Measurements from ENCODE around the gene HLCS.
A peak's percentile ranks its signal among the peaks of the same experiment; 100 is the strongest.

HLCS gene

DNA sequence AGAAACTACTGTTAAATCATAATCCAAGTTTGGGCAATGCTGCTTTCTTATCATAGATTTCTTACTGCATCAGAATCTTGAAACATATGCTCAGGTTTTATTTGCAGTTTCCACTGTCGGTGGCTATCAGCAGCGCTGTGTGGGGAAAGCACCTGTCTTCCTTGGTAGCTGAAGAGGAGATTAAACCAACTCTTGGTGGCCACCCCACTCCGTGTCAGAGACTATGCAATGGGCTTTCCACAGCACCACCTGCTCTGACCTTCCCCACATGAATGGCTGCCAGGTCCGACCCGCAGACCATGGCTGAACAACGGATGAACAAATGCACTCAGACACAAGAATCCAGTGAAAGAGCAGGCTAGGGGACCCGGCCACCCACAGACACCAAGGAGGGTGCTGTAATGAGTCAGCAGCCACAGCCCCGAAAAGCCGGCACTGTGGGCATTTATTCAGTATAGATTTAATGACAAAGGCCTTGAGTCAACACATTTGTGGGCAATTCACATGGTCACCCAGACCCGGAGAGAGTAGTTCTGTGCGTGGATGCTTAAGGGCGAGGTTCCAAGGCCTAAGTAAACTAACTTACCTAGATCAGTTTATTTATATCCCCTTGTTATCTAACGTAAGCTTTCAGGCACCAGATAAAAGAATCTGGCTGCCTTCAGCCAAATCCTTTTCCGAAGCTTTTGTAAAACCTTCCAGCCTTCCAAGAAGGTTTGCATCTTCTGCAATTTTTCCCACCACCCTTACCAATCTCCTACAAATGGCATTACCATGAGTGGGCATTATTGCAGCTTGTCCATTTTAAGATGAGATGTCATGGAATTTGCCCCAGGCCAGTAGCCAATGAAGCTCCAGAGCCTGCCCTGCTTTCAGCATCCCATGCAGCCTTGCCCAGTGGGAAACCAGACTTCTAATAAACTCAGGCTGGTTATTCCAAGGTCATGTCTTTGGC, 82.7 kb downstream of the HLCS start:
- no peak for DNase-seq

DNA sequence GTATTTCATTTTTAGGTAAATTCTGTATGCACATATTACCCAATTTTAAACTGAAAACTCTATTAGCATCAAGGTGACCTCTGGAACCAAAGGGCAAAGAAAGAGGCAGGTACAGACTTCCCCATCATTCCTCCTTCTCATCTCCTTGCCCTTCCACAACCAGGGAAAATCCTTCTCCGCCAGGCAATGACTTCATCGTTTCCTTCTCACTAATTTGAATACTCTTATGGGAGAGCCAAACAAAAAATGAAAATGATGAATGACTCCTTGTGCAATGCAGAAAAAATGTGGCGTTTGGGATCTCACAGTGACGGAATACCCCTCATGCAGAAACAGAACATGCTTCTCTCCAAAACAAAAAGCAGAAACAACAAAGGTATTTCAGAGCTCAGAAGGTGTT, 83.7 kb downstream of the HLCS start:
- no peak for DNase-seq

DNA sequence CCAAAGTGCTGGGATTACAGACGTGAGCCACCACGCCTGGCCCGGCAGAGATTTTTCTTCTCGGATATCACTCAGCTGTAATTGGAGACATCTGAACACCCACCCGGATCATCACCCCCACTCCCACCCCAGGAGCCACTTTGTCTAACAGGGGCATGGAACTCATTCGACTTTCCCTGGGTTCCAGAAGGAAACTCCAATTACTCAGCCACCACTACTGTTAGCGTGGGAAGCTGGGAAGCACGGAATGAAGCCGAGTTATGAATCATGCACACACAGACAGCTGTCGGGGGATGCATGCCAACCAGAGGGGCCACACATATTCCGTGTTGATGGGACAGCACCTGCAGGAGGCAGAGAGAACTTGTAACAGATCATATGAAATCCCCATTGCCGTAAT, 85.2 kb downstream of the HLCS start:
- peak in 24 of 58 donors; percentile 1 to 51 (median 18) for DNase-seq

DNA sequence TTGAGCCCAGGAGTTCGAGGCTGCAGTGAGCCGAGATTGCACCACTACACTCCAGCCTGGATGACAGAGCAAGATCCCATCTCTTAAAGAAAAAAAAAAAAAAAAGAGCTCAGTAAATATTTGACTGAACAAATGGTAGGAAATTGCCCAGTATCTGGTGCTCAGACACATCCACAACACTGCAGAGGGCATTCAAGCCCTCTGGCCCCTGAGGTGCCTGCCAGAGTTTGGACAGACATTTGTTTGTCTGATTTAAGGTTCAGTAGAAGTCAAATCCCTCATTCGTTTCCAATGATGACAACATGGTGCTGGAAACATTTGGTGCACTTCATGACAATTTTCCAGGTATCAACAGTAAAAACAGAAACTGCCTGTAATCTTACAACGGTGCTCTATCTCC, 86.6 kb downstream of the HLCS start:
- no peak for DNase-seq

DNA sequence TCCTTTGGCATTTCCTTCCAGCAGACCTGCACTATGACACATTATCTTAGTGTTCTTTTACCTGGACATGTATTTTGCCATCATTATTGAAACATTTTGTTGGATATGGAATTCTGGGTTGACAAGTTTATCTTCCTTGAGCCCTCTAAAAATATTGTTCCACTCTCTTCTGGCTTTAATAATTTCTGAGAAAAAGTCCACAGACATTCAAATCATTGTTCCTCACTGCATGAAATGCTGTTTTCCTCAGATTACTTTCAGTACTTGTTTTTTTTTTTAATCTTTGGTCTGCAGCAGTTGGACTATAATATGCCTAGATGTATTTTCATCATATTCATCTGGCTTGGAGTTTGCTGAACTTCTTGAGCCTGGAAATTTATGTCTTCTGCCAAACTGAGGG, 88.7 kb downstream of the HLCS start:
- no peak for DNase-seq

DNA sequence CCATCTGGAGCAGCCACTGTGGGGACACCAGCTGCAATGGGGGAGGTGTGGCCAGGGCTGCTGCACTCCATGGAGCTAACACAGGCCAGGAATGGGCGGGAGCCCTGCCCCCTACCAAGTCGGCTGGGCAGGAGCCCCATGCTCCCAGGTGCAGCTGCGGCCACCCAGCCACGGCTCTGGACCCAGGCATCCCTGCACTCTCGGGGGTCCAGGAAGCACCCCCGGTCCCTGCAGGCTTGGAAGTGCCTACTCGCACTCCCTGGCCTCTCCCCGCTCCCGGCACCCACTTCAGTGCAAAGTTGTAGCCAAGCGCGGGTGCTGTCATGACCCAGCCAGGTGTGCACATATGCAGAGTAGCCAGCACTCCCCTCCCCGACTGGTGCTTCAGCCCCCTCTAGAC, 91.8 kb downstream of the HLCS start:
- no peak for DNase-seq

DNA sequence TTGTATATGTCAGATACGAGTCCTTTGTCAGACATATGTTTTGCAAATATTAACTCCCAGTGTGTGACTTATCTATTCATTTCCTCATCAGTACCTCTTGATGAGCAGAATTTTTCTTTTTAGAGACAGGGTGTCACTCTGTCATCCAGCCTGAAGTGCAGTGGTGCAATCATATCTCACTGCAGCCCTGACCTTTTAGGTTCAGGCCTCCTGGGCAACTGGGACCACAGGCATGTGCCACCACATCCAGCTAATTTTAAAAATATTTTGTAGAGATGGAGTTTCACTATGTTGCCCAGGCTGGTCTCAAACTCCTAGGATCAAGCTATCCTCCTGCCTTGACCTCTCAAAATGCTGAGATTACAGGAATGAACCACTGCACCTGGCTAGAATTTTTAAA, 93.0 kb downstream of the HLCS start:
- DNase-seq: no peak

DNA sequence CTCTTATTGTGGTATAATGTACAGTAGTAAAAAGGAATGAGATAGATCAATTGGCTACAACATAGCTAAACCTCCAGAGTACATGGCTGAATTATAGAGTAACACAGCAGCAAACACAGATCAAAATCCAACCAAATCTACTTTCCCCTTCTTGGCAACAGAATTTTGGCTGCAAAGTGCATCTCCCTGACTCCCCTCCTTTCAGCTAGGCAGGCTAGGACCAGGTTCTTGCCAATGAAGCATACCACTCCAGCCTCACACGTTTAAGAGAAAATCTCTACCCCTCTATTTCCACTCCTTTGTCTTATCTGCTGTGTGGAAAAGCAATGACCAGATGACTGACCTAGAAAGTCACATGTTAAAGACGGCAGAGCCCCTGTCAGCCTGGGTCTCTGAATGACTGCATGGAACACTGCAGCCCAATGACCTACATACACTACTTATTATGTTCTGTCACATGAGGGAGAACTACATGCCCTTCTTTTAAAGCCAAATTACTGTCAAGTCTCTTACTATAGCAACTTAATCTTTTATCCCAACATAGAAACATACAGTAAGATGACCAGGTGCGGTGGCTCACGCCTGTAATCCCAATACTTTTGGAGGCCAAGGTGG, 99.1 kb downstream of the HLCS start:
- no peak for DNase-seq

DNA sequence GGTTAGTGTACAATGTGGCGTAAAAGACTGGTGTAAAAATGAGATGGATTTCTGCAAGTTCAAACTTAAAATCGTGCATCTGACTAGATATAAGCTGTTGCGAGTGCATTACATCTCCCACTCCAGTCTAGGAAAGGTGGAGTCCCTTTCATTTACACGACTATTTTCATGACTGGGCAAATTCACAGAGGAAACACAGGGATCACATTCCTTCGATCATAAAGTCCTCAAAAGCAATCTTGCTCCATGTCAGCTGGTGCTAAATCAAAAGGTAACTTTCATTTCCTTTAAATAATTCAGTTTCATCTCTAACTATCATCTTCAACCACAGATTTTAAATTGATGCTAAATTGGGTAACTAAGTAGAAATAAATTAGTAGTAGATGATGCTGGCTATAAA, 100.0 kb downstream of the HLCS start:
- no peak for DNase-seq

DNA sequence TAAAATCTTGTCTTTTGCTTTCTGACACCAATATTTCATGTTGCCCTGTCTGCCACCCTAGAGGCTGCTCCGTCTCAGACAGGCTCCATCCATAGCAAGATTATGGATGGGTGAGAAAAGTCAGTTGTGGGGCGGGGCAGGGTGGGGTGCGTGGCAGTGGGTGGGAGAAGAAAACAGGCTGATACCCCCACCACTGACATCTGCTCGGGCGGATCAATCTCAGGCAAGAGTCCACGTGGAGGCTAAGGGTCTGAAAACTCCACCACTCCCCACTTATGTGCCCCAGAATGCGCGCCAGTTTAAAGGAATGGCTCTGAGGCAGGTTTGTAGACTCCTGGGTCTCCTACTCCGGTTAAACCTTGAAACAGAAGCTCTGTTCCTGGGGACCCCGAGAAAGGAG, 101.5 kb downstream of the HLCS start:
- DNase-seq: no peak

DNA sequence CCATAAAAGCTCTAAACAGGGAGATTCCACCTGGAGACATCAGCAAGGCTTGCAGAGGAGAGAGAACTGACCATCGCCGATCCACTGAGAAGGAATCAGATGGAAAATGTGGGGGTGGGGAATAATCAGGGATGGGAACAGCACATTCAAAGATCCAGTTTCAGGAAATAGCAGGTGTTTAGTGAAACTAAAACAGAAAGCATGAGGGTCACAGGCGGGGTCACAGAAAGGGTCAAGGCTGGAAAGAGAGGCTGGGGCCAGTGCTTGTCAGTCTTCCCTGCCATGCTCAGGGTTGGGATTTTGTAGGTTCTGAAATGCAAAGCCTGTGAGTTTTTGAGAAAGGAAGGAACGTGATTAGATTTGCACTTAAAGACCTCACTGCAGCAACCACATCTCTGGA, 103.2 kb downstream of the HLCS start:
- DNase-seq: no peak

DNA sequence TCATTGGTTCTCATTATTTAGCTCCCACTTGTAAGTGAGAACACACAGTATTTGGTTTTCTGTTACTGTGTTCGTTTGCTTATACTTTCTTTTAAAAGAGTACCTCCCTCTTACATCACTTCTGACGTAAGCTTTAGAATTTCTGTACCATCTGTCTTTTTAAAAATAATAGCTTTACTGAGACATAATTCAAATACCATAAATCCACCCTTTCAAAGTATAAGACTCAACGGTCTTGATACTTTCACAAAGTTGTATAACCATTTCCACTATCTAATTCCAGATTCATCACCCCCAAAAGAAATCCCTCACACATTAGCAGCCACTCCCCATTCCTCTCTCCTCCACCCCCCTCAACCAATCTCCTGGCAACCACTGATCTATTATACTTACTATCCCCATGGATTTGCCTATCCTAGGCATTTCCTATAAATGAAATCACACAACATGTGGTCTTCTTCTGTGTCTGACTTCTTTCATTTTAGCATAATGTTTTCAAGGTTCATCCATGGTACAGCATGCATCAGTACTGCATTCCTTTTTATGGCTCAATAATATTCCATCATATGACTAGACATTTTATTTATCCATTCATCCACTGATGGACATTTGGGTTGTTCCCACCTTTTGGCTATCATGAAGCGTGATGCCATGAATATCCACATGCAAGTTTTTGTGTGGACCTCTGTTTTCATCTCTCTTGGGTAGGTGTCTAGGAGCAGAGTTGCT, 104.7 kb downstream of the HLCS start:
- no peak for DNase-seq

DNA sequence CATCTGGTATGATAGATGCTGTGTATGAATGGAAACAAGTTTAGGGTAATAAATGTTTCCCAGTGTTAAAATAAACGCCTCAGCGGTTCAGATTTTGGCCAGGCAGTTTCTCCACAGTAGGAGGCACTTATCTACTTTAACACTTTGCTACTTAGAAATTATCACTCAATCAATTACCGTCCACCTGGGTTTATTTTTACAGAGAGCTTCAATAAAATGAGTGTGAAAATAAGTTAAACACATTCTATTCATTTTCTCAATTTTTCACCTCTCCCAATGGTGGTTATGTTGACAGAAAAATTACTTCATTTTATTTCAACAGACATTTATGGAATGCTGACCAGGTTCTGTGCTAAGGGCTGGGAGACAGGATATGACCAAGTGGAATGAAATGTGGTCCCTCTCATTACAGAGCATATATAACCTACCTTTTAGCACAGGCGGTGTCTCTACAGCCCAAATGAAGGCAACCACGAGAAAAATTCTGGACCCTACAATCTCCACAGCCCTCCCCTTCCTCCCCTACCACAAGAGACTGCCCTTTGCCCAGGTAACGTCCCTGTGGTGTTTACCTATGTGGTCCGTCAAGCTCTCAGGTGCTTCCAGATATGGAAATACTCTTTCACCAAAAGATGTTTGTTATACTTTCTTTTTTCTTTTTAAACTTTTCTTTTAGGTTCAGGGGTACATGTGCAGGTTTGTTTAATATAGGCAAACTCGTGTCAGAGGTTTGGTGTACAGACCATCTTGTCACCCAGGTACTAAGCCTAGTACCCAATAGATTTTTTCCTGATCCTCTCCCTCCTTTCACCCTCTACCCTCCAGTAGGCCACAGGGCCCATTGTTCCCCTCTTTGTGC, 105.5 kb downstream of the HLCS start:
- no peak for DNase-seq

DNA sequence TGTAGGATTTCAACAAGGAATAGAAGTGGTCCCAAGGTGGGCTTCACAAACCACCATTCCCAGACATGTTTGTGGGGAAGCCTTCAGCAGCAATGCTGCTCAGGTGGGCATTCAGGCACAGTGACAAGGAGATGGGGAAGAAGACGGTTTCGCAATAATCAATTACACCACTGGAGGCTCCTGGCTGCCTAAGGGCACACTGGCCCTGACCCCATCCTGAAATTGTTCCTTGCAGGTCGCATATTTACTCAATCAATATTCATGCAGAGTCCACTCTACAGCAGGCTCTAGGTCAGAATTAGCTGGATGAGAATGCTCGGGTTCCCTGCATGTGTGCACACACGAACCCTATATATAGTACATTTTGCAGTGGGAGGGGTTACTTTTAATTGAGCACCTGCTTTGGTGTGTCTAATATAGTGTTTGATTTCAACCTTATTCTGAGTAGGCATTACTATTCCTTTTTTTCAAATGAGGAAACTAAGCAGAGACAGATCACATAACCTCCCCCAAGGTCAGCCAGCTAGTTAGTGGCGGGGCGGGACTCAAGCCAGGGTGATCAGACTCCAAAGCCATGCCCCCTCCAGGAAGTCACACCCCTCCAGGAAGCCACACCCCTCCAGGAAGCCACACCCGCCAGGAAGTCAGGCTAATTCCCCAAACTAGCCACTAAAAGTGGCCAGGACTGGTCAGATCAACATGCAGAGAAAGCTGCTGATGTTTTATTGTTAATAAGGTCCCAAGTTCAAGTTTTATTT, 106.5 kb downstream of the HLCS start:
- DNase-seq: no peak

DNA sequence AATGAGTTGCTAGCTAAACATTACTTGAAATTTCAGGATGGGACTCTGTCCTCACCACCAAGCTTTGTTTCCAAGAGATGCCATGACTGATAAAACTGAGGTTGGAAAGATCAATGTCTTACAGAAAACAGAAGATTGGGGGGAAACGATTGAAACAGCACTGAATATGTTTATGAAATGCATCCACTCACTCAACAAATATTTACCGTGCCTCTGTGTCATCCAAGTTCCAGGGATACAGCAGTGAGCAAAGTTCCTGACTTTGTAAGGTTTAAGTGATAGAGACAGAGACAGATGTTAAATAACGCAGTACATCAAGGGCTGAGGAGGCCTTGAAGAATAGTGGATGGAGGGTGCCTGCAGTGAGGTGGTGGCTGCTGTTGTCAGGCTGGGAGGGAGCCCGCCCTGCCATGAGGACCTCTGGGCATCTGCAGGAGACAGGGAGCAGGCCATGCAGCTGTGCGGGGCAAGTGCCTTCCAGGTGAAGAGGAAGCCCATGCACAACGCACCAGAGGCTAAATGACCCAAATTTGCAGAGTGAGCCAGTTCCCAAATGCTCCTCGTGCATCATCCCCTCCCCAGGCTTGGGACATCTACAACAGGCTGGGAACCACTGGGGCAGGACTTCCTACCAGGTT, 108.0 kb downstream of the HLCS start:
- no peak for DNase-seq

DNA sequence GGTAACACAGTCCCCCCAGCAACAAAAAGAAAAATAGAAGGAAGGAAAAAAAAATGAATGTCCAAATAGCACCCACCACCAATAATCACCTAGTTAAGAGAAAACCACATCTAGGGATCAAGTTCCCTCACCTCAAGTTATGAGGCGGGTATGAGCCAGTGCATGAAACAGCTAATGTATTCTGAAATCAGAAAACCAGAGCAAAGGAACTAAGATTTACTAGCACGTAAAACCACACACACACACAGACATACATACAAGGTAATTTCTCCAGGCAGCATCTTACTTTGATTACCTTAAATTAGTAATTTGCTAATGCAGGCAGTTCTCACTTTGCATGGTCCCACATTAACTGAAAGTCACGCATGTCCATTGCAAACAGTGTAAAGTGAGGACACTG, 109.8 kb downstream of the HLCS start:
- DNase-seq: no peak

DNA sequence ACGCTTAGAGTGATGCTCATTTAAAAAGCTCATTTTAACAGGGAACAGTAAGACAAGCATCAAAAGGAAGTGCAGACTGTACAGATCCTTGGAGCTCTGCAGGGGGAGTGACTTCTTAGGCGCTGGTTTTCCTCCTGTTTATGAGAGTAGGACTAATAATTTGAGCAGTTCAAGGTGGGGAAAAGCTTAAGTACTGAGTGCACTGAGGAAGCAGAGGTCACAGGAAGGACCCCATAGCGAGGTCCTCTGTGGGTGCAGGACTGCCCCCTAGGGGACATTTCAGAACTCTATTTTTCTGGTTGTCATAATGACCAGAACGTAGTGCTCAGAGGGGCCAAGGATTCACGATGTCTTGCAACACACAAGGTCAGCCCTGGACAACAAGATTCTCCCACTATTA, 112.1 kb downstream of the HLCS start:
- DNase-seq: peak in 26 of 58 donors; percentile 10 to 59 (median 20)

DNA sequence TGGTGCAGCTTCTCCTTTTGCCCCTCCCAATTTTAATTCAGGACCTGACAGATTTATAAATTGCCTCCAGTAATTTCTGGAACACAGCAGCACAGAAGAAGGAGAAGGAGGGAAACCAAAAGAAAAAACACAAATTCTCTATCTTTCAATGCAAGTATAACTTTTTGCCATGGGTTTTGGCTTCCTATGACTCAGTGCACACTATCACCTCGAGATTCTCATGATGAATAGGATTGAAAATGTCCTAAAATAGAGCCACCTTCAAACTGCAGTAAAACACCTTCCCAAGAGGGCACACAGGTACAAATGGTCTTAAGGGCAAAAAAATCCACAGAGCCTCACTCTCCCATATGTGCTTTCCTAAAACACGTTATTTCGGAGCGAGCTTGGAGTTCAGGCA, 113.6 kb downstream of the HLCS start:
- no peak for DNase-seq

DNA sequence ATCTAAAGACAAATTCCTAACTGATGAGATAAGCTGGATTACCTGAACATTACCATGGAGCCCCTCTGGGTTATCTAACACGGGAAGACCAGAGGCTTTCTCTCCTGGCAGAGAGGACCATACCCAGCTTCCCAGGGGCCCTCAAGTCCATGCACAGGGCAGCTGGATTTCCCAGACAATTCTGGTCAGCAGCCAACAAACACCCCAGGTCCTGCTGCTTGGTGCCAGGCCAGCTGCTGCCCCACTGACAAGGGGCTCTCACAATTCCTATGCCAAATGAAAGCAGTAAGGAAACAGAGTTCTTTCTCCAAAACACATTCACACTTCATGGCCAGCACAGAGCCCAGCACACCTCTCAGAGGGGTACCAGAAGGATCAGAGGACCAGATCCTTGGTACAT, 114.2 kb downstream of the HLCS start:
- peak in 3 of 58 donors; percentile 8 to 26 (median 10) for DNase-seq

DNA sequence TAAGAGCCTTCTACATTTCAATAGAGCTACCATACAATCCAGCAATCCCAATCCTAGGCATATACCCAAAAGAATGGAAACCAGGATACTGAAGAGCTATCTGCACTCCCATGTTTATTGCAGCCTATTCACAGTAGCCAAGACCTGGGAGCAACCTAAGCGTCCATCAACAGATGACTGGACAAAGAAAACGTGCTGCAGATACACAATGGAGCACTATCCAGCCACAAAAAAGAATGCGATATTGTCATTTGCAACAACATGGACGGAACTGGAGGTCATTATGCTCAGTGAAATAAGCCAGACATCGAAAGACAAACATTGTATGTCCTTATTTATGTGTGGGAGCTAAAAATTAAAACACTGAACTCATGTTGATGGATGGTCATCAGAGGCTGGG, 115.3 kb downstream of the HLCS start:
- peak in 3 of 58 donors; percentile 6 to 35 (median 9) for DNase-seq
